OCI-LY1 (cell line): ENCODE measurements around the gene TCN1.
"Not testable (repeated sequence)": the region's sequence is repeated elsewhere in the genome, so short reads cannot be mapped to it uniquely, and the experiment has no call there.

ENCODE experiments used
- EZH2 ChIP-seq: fragments of 200-600 bp; sonication (generic), shearing (Covaris generic); IDR thresholded peaks from 2 replicates; pipeline ENCODE4 v1.8.0; 2017; ENCODE audit warnings: borderline replicate concordance, mixed run types, mild to moderate bottlenecking, antibody characterized with exemption, low read length, moderate library complexity, mixed read lengths
- TF ChIP-seq, protein P1 (sequence below): fragments of 200-600 bp; sonication (generic), shearing (Covaris generic); IDR thresholded peaks from 2 replicates; pipeline ENCODE4 v1.5.1; 2017; ENCODE audit warnings: mild to moderate bottlenecking, antibody characterized with exemption, low read length, moderate library complexity, mixed read lengths

DNA sequence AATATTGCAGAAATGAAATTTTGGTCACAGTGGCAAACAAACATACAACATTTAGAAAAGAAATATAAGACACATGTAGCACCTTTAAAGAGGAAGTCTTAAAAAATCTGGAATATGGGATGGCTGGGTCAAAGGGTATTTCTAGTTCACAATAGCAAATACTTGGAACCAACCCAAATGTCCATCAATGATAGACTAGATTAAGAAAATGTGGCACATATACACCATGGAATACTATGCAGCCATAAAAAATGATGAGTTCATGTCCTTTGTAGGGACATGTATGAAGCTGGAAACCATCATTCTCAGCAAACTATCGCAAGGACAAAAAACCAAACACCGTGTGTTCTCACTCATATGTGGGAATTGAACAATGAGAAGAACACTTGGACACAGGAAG, 37.3 kb upstream of the TCN1 start:
- TF ChIP-seq, protein P1, sequence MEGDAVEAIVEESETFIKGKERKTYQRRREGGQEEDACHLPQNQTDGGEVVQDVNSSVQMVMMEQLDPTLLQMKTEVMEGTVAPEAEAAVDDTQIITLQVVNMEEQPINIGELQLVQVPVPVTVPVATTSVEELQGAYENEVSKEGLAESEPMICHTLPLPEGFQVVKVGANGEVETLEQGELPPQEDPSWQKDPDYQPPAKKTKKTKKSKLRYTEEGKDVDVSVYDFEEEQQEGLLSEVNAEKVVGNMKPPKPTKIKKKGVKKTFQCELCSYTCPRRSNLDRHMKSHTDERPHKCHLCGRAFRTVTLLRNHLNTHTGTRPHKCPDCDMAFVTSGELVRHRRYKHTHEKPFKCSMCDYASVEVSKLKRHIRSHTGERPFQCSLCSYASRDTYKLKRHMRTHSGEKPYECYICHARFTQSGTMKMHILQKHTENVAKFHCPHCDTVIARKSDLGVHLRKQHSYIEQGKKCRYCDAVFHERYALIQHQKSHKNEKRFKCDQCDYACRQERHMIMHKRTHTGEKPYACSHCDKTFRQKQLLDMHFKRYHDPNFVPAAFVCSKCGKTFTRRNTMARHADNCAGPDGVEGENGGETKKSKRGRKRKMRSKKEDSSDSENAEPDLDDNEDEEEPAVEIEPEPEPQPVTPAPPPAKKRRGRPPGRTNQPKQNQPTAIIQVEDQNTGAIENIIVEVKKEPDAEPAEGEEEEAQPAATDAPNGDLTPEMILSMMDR = not testable (repeated sequence)
- not testable (repeated sequence) for TF ChIP-seq EZH2
